ENCODE results near the gene TMEM17. TPM values are rescaled to one million over a fixed set of nuclear protein-coding genes. Genes with fewer than 3 reads are reported as not detected.
A peak's percentile ranks its signal among the peaks of the same experiment; 100 is the strongest.

The TMEM17 gene
- total and polyA plus RNA-seq, 2 donors: 1.6 to 2.6 TPM

DNA sequence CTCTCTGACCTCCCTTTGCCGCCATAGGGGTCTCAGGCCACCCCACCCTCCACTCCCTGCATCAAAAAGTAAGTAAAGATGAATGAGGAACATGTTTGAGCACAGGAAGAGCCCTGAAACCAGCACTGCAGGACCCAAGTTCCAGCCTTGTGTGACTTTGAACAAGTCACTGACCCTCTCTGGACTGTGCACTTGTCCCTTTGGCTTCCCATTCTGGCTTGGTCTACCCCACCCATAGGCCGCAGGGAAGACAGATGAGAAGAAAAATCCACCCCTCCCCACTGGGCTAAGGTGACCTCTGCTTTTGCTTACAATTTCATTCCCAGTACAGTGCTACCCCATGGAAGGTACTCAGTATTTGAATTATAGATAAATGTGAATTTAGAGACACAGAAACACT, 43.8 kb downstream of the TMEM17 start:
- Histone ChIP-seq H3K27ac (ENCODE audit: low read depth) (no peak overlapping the region), H3K36me3 (ENCODE audit: insufficient read depth) (no peaks in the 10 kb centered on the region), H3K4me1 (ENCODE audit: insufficient read depth) (no peaks in the 10 kb centered on the region), H3K4me3 (ENCODE audit: low read depth, low read length) (no peak overlapping the region)
- no peak for DNase-seq (ENCODE audit: extremely low spot score)
- WGBS: 94% methylated on average over 2 of the region's 2 CpGs

DNA sequence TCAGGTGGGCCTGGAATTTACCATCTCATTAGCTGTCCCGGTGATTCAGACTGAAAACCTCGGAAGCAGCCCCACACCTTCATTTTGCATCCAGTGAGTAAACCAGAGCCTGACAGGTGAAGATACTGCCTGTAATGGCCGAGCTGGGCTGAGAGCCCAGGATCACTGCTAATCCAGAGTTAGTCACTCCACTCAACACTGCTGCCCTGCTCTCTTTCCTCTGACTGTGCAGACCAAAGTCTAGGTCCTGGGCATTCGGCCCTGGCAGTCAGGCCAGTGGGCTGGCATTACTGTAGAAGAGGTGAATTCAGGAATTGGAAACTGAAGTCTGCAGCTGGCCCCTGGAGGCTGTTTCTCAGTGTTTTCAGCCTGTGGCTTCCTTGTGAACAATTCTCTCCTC, 44.3 kb downstream of the TMEM17 start:
- Histone ChIP-seq H3K4me3 (ENCODE audit: low read depth, low read length) (no peak overlapping the region), H3K27ac (ENCODE audit: low read depth) (no peak overlapping the region), H3K4me1 (ENCODE audit: insufficient read depth) (no peaks in the 10 kb centered on the region), H3K36me3 (ENCODE audit: insufficient read depth) (no peaks in the 10 kb centered on the region)
- DNase-seq (ENCODE audit: extremely low spot score): no peak
- 52% methylated on average over 4 of the region's 4 CpGs for WGBS

DNA sequence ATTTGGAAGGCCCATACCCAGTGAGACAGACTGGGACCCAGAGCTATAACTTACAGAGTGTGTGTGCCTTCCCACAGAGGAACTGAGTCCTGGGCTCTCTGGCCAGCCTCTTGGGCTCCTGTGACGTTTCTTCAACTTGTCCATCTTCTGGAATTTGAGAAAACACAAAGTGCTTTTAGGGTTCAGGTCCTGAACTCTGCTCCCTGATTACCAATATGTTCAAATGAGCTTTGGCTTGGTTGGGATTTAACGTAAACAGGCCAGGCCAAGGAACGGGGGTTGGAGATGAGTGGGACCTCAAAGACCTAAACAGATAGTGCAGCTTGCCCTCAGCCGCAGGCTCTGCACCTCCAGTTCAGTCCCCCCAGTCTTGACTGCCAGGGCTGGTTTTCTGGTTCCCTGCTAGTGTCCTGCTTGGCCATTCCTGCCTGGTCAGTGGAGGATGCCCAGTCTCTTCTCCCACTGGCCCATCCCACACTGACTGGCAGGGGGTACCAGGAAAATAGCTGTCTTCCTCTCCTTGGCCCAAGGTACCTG, 44.9 kb downstream of the TMEM17 start:
- Histone ChIP-seq H3K27ac (ENCODE audit: low read depth) (no peak overlapping the region), H3K4me3 (ENCODE audit: low read depth, low read length) (no peak overlapping the region), H3K4me1 (ENCODE audit: insufficient read depth) (no peaks in the 10 kb centered on the region), H3K36me3 (ENCODE audit: insufficient read depth) (no peaks in the 10 kb centered on the region)
- WGBS: 76% methylated on average over 4 of the region's 4 CpGs
- no peak for DNase-seq (ENCODE audit: extremely low spot score)

DNA sequence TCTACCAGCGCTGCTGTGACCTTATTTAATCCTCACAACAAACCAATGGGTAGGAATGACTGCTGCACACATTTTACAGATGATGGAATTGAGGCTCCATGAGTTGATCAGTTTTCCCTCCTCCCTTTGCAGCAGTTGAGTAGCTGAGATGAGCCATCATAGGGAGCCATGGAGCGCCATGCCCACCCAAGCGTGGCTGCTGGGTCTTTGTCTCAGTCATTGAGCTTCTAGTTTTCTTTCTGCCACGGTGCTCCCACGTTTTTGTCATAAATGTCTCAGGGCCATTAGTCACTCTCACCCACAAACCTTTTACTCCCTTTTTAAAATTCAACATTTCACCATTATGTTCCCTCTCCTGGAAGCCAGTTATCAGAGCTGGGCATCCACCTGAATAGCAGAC, 45.8 kb downstream of the TMEM17 start:
- H3K27ac ChIP-seq (ENCODE audit: low read depth): no peak overlapping the region
- H3K4me1 ChIP-seq (ENCODE audit: insufficient read depth): no peaks in the 10 kb centered on the region
- no peaks in the 10 kb centered on the region for H3K36me3 ChIP-seq (ENCODE audit: insufficient read depth)
- no peak overlapping the region for H3K4me3 ChIP-seq (ENCODE audit: low read depth, low read length)
- DNase-seq (ENCODE audit: extremely low spot score): no peak
- 87% methylated on average over 5 of the region's 5 CpGs for WGBS

DNA sequence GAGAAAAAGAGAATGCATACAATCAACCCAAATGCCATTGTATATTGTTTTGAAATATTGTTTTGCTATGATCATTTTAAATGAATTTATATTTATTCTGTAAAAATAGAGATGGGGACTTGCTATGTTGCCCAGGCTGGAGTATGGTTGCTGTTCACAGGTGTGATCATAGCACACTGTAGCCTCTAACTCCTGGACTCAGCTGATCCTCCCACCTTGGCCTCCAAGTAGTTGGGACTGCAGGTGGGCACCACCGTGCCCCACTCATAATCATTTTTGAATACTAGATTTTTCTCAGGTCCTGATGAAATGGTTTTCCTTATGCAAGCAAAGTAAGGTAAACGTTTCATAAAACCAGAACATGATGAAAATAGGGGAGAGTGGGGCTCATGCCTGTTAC, 46.3 kb downstream of the TMEM17 start:
- Histone ChIP-seq H3K36me3 (ENCODE audit: insufficient read depth) (no peaks in the 10 kb centered on the region), H3K4me3 (ENCODE audit: low read depth, low read length) (no peak overlapping the region), H3K4me1 (ENCODE audit: insufficient read depth) (no peaks in the 10 kb centered on the region), H3K27ac (ENCODE audit: low read depth) (no peak overlapping the region)
- 71% methylated on average over 2 of the region's 2 CpGs for WGBS
- DNase-seq (ENCODE audit: extremely low spot score): no peak

DNA sequence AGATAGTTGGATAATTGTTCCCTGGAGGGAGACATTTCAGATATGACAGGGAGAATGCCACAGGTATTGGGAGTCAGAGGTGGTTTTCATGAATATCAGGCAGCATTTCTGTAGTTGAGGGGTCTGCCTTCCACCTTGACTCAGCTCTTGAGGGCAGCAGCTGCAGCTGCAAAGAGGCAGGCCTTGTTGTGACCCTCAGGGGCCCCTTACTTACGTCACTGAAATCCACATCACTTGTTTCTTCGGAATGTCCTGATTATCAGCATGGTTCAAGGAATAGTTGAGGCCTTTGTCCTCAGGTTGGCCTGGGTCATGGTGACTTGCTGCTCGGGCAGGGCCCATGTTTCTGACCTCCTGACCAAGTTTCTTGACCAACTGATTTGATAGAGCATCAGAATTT, 46.9 kb downstream of the TMEM17 start:
- Histone ChIP-seq H3K4me1 (ENCODE audit: insufficient read depth) (no peaks in the 10 kb centered on the region), H3K27ac (ENCODE audit: low read depth) (no peak overlapping the region), H3K36me3 (ENCODE audit: insufficient read depth) (no peaks in the 10 kb centered on the region), H3K4me3 (ENCODE audit: low read depth, low read length) (no peak overlapping the region)
- WGBS: 88% methylated on average over 3 of the region's 3 CpGs
- no peak for DNase-seq (ENCODE audit: extremely low spot score)

DNA sequence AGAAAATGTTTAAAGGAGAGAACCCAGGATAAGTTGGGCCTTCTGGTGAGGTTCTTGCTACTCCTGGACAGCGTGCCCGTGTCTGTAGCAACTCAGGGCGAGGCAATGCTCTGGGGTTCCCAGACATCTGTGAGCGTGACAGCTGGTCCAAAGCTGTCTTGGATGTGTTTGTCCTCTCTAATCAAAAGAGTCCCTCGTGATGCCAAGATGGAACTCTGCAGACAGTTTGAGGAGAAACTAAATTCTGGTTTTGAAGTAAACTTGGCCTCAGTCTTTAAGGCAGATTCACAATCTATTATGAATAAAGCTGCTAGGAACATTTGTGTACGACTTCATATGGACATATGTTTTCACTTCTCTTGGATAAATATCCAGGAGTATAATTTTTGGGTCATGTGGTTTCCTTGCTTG, 47.3 kb downstream of the TMEM17 start:
- Histone ChIP-seq H3K27ac (ENCODE audit: low read depth) (no peak overlapping the region), H3K4me1 (ENCODE audit: insufficient read depth) (no peaks in the 10 kb centered on the region), H3K4me3 (ENCODE audit: low read depth, low read length) (no peak overlapping the region), H3K36me3 (ENCODE audit: insufficient read depth) (no peaks in the 10 kb centered on the region)
- DNase-seq (ENCODE audit: extremely low spot score): no peak
- 85% methylated on average over 6 of the region's 6 CpGs for WGBS

DNA sequence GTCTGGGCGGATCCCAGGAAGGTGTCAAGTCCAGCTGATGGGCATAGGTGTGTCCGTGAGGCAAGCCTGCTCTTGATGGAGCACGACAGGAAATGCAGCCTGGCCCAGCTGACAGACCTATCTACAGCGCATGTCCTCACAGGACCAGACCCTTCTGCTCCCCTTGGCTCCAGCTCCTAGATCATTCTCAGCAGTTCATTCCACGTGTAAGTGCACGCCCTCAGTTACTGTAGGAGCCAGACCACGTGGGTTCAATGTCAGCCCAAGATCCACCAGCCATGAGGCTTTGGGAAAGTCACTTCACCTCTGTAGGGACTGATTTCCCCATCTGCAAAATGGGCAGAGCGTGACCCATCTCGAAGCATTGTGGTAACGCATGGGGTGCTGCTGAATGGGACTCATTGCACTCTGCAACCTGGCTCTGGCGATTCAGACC, 47.8 kb downstream of the TMEM17 start:
- 87% methylated on average over 11 of the region's 11 CpGs for WGBS
- Histone ChIP-seq H3K27ac (ENCODE audit: low read depth) (no peak overlapping the region), H3K4me3 (ENCODE audit: low read depth, low read length) (no peak overlapping the region), H3K36me3 (ENCODE audit: insufficient read depth) (no peaks in the 10 kb centered on the region), H3K4me1 (ENCODE audit: insufficient read depth) (no peaks in the 10 kb centered on the region)
- no peak for DNase-seq (ENCODE audit: extremely low spot score)

DNA sequence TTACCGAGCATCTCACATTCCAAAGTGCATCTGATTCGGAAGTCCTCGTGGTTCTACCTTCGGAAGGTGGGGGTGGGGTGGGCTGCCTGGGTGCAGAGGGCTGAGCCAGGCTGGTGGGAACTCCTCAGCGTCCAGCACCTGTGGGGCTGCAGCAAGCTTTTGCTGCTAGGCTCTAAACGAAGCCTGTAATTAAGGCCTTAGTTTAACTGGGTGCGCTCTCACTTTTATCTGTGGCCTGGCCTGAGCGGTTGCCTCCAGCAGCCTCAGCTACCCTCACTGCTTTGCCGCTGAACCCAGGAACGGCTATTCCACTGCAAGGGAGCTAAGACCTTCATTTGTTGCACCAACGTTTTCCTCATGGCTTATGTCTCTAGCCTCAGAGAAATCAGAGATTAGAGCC, 48.4 kb downstream of the TMEM17 start:
- Histone ChIP-seq H3K4me3 (ENCODE audit: low read depth, low read length) (peak overlapping the region; percentile 40), H3K27ac (ENCODE audit: low read depth) (no peak overlapping the region), H3K36me3 (ENCODE audit: insufficient read depth) (no peaks in the 10 kb centered on the region), H3K4me1 (ENCODE audit: insufficient read depth) (no peaks in the 10 kb centered on the region)
- 55% methylated on average over 11 of the region's 11 CpGs for WGBS
- no peak for DNase-seq (ENCODE audit: extremely low spot score)

DNA sequence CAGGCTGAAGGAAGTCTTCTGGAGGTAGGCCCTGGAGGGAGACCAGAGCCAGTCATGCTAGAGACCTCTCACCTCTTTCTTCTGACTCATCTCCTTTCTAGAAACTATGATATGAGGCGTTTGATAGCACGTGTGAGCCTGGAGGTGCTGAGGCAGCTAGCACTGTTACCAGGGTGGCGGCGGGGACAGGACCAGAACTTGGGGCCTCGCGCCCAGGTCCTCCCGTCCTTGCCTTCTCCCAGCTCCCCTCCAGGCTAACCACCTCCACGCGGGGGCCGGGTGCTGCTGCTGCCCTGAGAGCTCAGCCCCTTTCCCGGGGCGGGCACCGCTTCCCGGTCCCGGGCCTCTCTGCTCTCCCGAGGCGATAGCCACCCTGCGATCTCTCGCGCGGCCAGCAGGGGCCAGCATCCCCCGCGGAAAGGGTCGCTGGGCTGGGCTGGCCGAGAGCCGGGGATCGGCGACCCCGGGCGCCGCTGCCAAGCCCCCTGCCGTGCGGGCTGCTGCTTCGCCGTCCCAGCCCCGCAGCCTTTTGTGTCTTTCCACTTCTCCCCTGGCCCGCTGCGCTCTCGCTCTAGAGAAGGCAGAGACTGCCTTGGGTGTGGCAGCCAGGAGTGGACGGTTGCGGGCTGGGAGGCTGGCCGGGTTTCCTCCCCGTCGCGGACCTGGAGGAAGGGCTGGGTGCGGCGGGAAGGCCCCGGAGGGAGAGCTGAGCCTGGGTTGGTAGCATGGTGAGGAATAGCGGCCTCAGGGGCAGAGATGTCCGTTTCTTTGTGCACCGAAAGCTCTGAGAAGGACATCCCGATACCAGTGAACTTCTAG, 49.1 kb downstream of the TMEM17 start:
- H3K27ac ChIP-seq (ENCODE audit: low read depth): no peak overlapping the region

DNA sequence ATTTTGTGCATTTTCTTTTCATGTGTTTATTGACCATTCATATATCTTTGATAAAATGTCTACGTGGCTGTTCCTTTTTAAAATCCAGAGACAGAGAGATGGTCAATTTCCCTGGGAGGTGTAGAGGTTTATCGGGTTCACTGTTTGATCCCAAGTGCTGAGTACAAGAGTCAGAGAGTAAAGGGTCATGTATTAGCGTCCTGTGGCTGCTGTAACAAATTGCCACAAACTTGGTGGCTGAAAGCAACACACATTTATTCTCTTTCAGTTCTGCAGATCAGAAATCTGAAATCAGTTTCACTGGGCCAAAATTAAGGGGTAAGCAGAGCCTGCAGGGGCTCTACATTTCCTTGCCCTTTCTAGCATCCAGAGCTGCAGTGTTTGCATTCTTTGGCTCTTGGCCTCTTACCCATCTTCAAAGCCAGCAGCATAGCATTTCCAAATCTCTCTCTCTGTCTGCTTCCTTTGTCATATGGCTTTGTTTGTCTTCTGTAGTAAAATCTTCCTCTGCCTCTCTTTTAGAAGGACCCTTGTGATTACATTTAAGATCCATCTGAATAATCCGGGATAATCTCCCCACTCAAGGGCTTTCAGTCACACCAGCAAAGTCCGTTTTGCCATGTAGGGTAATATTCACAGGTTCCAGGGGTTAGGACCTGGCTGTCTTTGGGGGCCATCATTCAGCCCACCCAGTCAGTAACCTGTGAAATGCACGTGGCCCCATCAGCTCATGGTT, 49.9 kb downstream of the TMEM17 start:
- no peak for DNase-seq (ENCODE audit: extremely low spot score)
- 87% methylated on average over 6 of the region's 6 CpGs for WGBS
- H3K4me3 ChIP-seq (ENCODE audit: low read depth, low read length): no peak overlapping the region
- H3K4me1 ChIP-seq (ENCODE audit: insufficient read depth): no peaks in the 10 kb centered on the region
- H3K36me3 ChIP-seq (ENCODE audit: insufficient read depth): no peaks in the 10 kb centered on the region
- no peak overlapping the region for H3K27ac ChIP-seq (ENCODE audit: low read depth)

More for the DNA sequence above, 49.1 kb downstream of the TMEM17 start:
- Histone ChIP-seq H3K36me3 (ENCODE audit: insufficient read depth) (no peaks in the 10 kb centered on the region), H3K4me1 (ENCODE audit: insufficient read depth) (no peaks in the 10 kb centered on the region), H3K4me3 (ENCODE audit: low read depth, low read length) (peak overlapping the region; percentile 40)
- 6% methylated on average over 52 of the region's 52 CpGs for WGBS
- no peak for DNase-seq (ENCODE audit: extremely low spot score)

DNA sequence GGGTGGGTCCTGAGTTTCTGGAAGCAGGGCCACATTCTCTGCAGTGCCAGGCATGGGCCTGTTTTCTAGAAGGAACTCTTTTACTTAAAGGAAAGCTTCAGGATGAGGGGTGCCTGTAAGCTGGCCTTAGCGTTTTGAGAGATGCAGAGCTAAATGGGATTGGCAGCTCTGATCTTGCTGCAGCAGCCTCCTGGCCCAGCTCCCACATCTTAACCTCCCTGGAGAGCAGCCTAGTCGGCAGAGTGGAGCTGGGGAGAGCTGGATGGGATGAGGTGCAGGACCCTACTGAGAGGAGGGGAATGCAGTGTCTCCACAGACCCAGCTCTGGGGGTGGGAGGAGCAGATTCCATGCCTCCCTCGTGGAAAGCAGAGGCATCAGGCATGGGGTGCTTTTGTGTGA, 52.0 kb downstream of the TMEM17 start:
- Histone ChIP-seq H3K36me3 (ENCODE audit: insufficient read depth) (no peaks in the 10 kb centered on the region), H3K27ac (ENCODE audit: low read depth) (no peak overlapping the region), H3K4me1 (ENCODE audit: insufficient read depth) (no peaks in the 10 kb centered on the region), H3K4me3 (ENCODE audit: low read depth, low read length) (no peak overlapping the region)
- WGBS: 37% methylated on average over 3 of the region's 3 CpGs
- no peak for DNase-seq (ENCODE audit: extremely low spot score)

DNA sequence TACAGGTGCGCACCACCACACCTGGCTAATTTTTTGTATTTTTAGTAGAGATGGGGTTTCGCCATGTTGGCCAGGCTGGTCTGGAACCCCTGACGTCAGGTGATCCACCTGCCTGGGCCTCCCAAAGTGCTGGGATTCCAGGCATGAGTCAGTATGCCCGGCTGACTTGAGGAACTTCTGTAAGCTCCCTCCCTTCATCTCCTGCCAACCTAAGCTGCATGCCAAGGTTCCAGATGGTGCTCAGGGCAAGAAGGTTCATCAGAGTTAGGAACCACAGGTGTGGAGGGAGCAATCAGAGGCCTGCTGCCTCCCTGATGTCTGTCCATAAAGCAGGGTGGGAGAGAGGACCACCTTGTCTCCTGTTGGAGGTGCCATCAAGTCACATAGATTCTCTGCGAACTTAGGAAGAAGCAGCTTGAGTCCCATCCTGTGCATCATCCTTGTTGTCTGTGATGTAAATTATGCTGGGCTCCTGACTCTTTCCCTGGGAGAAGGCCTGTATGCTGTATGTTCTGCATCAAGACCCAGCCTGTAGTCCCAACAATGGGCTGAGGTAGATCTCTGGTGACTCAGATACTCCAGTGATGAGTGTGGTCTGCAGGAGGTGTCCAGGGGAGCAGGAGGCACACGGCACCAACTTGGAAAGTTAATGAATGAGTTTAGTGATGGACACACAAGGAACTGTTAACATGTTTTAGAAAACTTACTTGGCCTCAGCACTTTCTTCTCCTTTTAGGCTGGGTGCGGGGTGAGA, 53.1 kb downstream of the TMEM17 start:
- Histone ChIP-seq H3K36me3 (ENCODE audit: insufficient read depth) (no peaks in the 10 kb centered on the region), H3K4me1 (ENCODE audit: insufficient read depth) (no peaks in the 10 kb centered on the region), H3K4me3 (ENCODE audit: low read depth, low read length) (no peak overlapping the region), H3K27ac (ENCODE audit: low read depth) (no peak overlapping the region)
- no peak for DNase-seq (ENCODE audit: extremely low spot score)
- 87% methylated on average over 7 of the region's 7 CpGs for WGBS
